HG03097 (cell line): ENCODE measurements around the gene ZNF770.

Source experiments
- ATAC-seq: cut with Tn5 transposase; IDR thresholded peaks from one replicate; pipeline ENCODE4 v1.9.1; 2021; ENCODE audit not compliant: unreplicated experiment, low FRiP score

Gene ZNF770, protein sequence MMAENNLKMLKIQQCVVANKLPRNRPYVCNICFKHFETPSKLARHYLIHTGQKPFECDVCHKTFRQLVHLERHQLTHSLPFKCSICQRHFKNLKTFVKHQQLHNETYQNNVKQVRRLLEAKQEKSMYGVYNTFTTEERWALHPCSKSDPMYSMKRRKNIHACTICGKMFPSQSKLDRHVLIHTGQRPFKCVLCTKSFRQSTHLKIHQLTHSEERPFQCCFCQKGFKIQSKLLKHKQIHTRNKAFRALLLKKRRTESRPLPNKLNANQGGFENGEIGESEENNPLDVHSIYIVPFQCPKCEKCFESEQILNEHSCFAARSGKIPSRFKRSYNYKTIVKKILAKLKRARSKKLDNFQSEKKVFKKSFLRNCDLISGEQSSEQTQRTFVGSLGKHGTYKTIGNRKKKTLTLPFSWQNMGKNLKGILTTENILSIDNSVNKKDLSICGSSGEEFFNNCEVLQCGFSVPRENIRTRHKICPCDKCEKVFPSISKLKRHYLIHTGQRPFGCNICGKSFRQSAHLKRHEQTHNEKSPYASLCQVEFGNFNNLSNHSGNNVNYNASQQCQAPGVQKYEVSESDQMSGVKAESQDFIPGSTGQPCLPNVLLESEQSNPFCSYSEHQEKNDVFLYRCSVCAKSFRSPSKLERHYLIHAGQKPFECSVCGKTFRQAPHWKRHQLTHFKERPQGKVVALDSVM

DNA sequence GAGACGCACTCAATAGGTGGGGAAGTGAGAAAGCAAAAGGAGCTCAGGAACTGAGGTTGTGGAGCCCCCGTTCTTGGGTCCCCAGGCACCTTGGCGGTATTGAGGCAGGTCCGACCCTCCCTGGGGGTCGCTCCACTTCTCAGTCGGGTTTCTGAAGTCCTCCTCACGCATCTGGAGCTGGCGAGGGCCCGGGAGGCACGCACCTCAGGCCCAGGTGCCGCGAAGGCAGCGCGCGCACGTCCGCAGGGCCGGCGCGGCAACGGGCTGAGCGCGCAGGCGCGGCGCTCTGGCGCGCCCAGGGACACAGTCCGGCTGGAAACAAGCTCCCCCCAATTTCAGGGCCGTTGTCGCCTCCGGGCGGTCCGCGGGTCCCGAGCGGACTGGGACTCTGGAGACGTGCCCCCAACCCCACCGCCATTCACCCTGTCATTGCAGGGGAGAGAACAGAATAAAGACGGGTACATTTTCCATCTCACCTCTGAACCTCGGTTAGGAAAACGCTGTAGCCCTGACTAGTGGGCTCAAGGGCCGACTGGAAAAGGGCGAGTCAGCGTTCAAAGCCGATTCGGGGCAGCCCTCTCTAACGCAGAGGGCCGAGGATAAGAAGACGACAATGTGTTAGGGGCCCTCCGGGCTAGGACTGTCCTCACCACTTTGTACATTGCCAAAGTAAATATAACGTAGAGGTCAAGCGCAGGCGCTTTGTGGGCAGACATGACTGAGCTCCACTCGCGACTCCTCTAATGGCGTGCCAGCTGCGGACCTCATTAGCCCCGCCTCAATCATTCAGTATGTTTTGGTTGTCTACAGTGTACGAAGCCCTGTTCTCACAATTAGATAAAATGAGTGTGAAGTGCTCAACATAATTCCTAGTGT is at the start of gene ZNF770:
Gene ZNF770, minus strand, starts transcription at position 261 of the 876 bp plus-strand sequence. CDS start 4,853 bp downstream, outside the sequence.
- peak; percentile 89 for ATAC-seq

DNA sequence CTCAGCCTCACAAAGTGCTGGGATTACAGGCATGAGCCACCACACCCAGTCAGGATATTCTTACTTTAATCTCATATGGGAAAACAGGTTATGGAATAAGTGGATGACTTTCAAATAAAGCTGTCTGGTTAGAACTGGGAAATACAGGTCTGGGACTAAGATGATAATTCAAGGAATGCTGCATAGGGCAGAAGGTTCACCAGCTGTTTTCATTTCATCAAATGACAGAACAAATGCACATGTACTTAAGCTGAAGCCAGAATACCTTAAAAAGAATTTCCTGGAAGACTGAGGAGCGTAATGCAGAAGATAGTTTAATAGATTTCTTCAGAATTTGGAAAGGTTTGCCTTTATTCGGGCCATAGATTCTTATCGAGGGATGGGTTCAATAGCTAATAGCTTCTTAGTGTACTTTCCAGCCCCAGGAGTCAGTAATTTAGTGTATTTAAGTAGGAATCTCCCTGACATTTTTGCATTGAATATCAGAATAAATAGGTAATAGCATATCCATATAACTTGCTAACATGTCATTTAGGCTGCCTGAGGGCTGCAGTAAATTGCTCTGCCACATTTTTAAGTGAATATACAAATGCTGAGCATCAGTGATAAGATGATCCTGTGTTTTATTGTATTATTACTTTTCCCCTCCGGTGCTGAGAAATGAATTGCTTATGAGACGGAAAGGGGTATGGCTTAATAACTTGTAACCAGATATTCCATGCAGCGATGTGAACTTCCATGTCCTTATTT is 40.3 kb upstream of the ZNF770 start:
- no peak for ATAC-seq

DNA sequence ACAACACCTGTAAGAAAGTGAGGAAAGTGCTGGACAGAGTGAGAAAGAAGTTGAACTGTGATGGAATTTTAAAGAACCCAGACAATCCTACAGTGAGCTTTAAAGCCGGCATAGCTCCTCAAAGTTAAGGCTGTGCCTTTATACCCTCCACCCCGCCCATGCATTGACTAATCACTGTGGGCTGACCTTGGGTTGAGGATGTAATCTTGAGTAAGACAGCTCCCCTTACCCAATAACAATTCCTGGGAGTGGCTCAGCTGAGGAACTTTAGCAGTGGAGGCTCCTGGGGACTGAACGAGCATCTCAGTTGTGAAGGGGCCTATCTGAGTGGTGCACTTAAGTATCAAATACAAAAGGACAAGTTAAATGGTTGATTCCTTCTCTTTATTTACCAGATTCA is 35.7 kb upstream of the ZNF770 start:
- ATAC-seq: no peak

DNA sequence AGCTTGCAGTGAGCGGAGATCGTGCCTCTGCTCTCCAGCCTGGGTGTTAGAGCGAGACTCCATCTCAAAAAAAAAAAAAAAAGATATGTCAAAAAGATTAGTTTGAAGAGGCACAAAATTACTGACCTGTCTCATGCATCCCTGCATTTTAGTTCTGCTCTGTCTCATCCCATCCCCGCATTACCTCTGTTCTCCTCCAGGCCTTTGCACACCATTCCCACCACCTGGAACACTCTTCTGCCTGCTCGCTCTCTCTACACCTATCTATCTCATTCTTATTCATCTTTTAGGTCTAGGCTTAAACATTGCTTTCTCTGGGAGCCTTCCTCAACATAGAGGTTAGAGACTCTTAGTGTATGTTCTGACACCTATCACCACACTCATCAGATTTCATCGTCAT is 32.9 kb upstream of the ZNF770 start:
- no peak for ATAC-seq

DNA sequence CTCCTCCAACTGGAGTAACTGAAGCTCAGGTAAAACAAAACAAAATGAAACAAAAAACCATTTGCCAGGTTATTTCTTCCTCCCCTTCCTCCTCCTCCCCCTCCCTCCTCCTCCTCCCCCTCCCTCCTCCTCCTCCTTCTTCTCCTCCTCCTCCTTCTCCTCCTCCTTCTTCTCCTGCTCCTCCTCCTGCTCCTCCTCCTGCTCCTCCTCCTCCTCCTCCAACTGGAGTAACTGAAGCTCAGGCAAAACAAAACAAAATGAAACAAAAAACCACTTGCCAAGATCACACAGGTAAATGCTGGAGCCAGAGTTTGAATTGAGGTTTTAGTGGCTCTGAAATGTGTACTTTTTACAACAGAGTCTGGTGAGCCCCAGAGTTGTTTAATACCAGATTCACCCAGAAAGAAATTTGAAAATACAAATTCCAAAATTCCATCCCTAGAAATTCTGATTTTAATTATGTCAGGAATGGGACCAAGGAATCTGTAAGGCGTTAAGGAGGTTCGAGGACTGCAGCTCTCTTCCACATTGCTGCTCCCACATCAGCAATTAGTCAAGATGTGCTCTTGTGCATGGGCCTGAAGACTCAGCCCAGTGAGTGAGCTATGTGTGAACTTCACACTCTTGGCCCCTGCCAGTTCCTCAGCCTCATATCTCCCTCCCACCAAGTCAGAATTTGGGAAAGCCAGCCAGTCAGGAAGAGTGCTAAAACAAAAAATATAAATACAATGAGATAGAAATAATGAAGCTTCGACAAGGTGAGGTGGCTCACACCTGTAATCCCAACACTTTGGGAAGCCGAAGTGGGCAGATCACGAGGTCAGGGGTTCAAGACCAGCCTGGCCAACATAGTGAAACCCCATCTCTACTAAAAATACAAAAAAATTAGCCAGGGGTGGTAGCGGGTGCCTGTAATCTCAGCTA is 31.6 kb upstream of the ZNF770 start:
- ATAC-seq: no peak

DNA sequence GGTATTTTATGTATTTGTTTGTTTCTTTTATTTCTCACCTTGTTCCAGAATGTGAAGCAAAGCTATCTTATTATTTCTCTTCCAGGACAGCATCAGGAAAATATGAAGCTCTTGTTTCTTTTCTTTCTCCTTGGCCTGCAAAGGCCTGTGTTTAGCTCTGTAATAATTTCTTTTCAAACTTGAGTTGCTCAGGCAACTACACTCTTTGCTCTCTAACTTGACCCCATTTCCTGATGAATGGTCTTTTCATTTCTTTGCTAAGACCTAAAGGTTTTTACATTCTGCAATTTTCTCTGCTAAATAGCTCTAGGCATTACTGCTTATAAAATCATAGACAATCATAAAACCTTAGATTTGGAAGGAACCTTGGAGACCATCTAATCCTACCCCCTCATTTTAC is 26.2 kb upstream of the ZNF770 start:
- no peak for ATAC-seq

DNA sequence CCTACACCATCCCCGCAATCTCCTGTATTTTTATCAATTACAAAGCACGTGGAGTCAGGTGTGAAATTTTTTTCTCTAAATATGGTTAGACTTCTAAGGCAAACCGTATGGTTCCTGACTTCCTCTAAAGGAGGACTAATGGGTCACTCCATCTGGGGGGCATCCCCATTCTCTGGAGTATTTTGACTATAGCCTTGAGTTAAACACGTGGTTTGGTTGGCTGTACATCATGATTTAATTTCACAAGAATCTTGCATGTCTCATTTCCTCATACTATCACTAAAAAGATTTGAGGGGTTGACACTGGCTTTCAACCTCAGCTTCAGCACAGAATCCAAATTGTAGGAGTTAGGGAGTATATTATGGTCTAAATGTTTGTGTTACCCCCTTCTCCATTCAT is 25.3 kb upstream of the ZNF770 start:
- no peak for ATAC-seq

DNA sequence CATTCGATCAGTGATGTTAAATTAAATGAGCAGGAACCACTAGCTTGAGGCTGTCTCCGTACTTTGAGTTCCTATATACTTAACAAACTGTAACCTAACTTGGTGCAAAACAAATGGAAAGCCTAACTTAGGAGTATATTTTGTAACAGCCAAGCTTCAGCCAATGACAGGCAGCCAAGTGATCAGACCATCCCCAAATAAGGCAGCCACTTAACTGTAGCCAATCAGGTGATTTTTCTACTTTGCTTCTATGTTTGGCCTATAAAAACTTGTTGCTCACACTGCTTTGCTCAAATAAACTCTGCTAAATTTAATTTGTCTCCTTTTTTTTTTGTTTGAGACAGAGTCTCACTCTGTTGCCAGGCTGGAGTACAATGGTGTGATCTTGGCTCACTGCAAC is 19.3 kb upstream of the ZNF770 start:
- no peak for ATAC-seq

DNA sequence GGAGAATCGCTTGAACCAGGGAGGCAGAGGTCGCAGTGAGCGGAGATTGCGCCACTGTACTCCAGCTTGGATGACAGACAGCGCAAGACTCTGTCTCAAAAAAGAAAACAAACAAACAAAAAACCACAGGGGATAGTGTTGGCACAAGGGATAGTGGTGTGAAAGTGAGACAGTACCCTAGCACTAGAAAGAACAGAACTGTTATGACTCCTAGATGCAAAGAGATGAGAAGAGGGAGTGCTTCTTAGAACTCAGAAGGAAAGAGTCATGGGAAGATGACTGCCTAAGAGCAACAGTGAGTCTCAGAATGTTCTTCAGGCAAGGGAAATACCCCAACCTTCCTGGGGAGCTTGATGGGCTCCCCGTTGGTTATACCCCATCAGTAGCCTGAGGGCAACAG is 17.8 kb upstream of the ZNF770 start:
- ATAC-seq: no peak

DNA sequence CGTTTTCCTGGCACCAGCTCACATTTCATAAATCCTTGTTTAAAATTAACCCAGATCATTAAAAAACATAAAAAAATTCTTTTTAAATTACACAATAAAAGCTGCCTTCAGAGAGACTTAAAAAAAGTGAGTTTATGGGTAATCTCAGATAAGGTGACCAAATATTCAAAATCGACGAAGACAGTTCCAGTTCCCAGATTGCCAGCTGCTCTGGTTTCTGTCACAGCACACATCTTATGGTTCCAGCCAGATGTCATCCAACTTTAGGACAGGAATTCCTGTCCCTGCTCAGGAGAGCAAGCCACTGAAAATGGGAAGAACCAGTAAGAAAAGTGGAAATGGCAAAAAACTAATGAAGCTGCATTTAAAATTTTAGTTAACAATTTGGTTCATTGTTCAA is 15.8 kb upstream of the ZNF770 start:
- ATAC-seq: no peak

DNA sequence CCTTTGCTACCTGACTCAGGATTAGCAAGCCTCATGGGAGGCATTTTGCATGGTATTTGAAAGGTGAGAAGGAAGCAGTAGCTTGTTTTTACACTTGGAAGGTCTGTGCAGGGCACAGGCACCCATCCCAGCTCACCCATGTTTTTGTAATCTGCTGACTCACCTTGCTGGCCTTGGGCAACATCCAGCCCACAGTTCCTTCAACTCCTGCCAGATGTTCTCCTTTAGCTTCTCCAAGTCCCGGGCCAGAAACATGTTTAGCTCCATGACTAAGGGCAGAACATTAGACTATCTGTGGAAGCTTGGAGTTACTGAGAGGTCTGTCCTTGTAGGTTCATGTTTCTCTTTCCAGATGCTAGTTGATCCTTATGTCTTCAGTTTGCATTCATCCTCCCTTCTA is 12.4 kb upstream of the ZNF770 start:
- no peak for ATAC-seq

DNA sequence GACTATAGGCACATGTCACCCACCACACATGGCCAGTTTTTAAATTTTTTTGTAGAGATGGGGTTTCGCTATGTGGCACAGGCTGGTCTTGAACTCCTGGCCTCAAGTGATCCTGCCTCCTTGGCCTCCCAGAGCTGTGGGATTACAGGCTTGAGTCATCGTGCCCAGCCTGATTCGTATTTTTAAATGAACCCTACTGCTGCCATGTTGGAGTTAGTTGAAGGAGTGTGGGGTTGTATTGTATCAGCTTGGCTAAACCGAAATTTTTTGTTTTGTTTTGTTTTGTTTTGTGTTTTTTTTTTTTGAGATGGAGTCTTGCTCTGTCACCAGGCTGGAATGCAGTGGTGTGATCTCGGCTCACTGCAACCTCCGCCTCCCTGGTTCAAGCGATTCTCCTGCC is 11.8 kb upstream of the ZNF770 start:
- ATAC-seq: no peak

DNA sequence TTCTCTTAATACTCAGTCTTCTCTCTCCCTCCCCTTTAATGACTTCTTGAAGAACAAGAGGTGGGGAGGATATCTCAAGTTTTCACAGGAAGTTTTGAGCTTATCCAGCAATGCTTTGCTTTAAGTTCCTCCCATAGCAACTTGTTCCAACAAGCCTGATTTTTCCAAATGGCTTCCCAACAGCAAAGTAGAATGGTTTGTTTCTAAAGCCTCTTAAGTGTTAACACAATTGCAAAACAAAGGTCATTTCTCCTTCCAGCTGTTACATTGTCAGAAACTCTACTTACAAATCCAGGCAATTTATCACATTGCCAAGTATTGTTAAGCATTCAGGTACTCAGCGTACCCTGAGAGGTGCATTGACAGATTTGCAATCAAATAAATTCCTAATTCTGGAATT is 6.8 kb upstream of the ZNF770 start:
- no peak for ATAC-seq

DNA sequence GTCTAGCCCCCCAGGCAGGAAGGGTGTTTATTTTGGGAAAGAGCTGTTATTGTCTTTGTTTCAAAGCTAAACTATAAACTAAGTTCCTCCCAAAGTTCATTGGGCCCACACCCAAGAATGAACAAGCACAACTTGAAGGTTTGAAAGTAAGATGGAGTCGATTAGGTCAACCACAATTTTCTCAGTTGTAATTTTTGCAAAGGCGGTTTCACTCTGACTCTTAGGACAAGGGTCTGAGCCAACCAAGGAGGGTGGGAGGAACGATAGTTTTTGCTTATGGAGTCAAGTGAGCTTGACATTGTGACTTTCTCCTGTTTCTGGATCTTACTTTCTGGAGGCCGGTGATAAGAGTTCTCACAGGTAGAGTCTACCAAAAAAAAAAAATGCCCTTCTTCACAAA is 5.8 kb upstream of the ZNF770 start:
- peak; percentile 85 for ATAC-seq

DNA sequence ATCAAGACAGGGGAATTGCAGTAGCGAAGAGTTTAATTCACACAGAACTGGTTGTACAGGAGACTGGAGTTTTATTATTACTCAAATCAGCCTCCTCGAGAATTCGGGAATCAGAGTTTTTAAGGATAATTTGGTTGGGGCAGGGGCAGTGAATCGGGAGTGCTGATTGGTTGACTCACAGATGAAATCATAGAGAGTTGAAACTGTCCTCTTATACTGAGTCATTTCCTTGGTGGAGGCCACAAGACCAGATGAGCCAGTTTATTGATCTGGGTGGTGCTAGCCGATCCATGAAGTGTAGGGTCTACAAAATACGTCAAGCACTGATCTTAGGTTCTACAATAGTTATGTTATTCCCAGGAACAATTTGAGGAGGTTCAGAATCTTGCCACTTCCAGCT is 5.3 kb upstream of the ZNF770 start:
- ATAC-seq: no peak

DNA sequence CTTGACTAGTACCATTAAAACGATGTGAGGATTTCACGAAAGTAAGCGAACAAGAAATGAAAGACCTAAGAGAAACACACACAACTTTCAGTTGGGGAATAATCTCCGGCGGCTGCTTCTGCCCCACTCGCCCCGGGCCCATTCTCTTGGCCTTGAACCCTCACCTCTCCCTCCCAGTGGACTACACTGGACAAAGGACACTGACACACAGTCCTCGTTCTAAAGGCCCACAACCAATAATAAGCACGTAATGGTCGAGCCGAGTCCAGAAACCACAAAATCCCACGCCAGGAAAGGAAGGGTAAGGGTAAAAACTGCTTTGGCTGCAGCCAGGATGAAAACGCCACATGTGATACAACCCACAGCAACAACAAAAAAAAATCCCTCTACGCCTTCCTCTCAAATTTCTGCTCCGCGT is 469 bp downstream of the ZNF770 start:
- ATAC-seq: no peak

DNA sequence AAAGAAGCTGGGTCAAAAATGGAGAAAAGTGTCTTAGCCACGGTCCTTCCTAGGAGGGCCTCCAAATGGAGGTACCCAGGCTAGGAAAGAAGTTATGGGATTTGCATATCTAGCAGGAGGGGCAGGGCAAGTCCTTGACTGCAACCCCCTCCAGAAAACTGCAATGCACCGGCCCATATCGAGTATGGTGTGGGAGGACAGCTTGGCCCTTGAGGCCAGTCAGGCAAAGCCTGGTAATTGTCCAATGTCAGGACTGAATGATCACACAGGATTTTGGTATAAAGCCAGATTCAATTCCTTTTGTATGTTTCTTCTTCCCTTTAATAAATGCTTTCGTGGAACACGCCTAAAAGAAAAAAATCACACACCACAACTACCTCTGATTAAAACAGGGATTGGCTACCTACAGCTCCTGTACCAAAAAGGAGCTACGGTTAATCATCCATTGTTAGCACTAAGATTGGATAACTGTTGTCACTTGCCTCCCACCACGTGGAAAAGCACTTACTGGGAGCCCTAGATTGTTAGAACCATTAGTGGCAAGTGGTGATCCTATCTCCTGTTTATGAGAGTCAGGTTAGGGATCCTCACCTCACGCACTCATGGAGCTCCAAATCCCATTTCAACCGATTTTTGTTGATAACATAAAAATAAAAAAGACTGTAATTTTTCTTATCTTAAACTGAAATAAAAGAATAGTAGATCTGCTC is 1.2 kb downstream of the ZNF770 start:
- no peak for ATAC-seq

DNA sequence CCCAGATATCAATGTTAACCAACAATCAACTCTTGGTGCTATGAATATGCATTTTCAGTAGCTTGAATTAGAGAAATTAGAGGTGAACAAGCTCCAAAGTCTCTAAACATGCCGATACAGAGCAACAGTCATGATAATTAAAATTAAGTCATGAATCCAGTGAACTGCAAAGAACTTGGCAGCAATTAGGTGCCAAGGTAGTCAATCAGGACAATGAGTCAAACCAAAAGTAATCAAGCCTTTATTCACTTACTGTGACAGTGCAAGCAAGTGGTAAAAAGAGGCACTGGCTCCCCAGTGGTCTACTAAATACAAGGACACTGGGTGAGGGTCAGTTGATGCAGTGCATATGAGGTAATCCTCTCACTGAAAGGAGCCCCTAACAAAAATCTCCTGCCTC is 1.8 kb downstream of the ZNF770 start:
- no peak for ATAC-seq
